ENCODE results near the gene TBL1X.

GRCh38 chrX:9582956-9583355, 118.1 kb downstream of the TBL1X start:
- TF ChIP-seq CTCF (IDR thresholded peaks at IDR 0.05 in 2 of 3, conservative IDR thresholded peaks at IDR 0.05 in 1 of 3; ENCODE audit: control insufficient read depth in 2 of 3, extremely low read depth in 1 of 3, insufficient read depth in 1 of 3, low read depth in 3 of 3, low read length in 3 of 3) (no peak), TAF1 (IDR thresholded peaks at IDR 0.05; ENCODE audit: borderline replicate concordance, low read depth, low read length) (no peak), ESRRA (IDR thresholded peaks at IDR 0.05; ENCODE audit: low read length) (no peak), SREBF2 (IDR thresholded peaks at IDR 0.05; ENCODE audit: low read length) (no peak), EZH2 (IDR thresholded peaks at IDR 0.05; ENCODE audit: borderline replicate concordance, control insufficient read depth, low read depth, low read length) (no peak), BHLHE40 (IDR thresholded peaks at IDR 0.05; ENCODE audit: borderline replicate concordance in 1 of 2, low read depth in 2 of 2, low read length in 1 of 2) (no peak), ZNF274 (IDR thresholded peaks at IDR 0.05; ENCODE audit: insufficient read depth, insufficient read length) (no peak)

Measured in GM12878 (cell line).